ENCODE data around the gene CYP46A1. TPM values are rescaled to one million over a fixed set of nuclear protein-coding genes. Genes with fewer than 3 reads are reported as not detected.

Gene CYP46A1
- total RNA-seq, 3 donors from 2014 or later (not counting 1 experiment from before 2014, with no cell fraction given) = 0.09 to 0.45 (median 0.09) TPM

DNA sequence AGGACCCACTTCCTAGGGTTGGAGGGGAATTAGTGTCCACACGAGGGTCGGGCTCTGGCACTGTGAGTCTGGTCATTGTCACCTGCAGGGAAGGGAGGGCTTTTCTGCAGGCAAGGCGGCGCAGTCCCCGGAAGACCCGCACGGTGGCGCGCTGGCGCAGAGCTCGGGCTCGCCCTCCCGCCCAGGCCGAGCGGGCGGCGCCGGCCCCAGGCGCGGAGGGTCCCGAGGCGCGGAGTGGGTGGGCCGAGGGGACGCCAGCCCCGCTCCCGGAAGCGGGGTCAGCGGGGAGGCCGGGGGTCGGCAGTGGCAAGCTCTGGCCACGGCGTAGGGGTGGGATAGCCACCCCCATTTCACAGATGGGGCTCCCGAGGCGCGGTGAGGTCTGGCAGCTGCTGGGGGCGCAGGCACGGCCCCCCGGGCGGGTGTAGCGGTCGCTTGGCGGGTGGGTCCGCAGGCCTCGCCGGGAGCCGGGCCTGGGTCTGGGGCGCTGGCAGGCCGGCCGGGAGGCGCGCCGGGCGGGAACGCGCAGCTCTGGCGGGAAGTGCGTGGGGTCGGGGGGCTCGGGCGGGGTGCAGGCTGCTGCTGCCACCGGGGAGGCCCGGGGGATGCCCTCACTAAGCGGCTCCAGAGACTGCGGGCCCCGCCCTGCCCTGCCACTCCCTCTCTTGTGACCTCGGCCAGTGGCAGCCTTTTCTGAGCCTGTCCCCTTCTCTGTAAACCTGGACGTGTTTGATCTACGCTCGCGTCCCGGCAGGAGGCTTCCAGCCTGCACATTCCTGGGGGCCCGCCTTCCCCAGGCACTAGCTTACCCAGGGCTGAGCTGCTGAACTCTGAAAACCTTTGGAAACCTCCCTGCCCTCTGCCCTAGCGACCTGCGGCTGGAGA is 46.1 kb downstream of the CYP46A1 start:
- Histone ChIP-seq H3K36me3 (ENCODE audit: control insufficient read depth, insufficient read depth, low read length) (no peaks in the 10 kb centered on the region), H3K9me3 (ENCODE audit: control insufficient read depth, insufficient read depth, low read length) (no peaks in the 10 kb centered on the region), H3K4me3 (ENCODE audit: low read length) (no peak overlapping the region), H3K27me3 (ENCODE audit: control insufficient read depth, insufficient read depth, low read length) (peaks cover 10% of the 10 kb centered on the region), H3K27ac (ENCODE audit: low read length) (no peak overlapping the region), H3K4me1 (ENCODE audit: control insufficient read depth, insufficient read depth, low read length) (no peaks in the 10 kb centered on the region)
- TF ChIP-seq, protein P1, sequence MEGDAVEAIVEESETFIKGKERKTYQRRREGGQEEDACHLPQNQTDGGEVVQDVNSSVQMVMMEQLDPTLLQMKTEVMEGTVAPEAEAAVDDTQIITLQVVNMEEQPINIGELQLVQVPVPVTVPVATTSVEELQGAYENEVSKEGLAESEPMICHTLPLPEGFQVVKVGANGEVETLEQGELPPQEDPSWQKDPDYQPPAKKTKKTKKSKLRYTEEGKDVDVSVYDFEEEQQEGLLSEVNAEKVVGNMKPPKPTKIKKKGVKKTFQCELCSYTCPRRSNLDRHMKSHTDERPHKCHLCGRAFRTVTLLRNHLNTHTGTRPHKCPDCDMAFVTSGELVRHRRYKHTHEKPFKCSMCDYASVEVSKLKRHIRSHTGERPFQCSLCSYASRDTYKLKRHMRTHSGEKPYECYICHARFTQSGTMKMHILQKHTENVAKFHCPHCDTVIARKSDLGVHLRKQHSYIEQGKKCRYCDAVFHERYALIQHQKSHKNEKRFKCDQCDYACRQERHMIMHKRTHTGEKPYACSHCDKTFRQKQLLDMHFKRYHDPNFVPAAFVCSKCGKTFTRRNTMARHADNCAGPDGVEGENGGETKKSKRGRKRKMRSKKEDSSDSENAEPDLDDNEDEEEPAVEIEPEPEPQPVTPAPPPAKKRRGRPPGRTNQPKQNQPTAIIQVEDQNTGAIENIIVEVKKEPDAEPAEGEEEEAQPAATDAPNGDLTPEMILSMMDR (IDR thresholded peaks at IDR 0.05) = peak; percentile 74
- 8% methylated on average over 75 of the region's 75 CpGs for WGBS (ENCODE audit: insufficient coverage)
- Mint-ChIP-seq H3K4me1 (no peaks in the 10 kb centered on the region), H3K9me3 (no peaks in the 10 kb centered on the region), H3K36me3 (no peaks in the 10 kb centered on the region), H3K4me3 (peak overlapping the region; percentile 59), H3K27ac (no peak overlapping the region), H3K27me3 (ENCODE audit: low read depth in 2 of 2) (peaks cover 17 to 23% of the 10 kb centered on the region in 2 donors)
- intact Hi-C loops (cut with micrococcal nuclease) = loop anchor here (1.0 kb wide), 1 partner anchor 155 kb away; no protein-coding TSS in a partner anchor
- ATAC-seq = peak; percentile 69 to 92 (median 90)
- peak; percentile 64 to 74 for DNase-seq

DNA sequence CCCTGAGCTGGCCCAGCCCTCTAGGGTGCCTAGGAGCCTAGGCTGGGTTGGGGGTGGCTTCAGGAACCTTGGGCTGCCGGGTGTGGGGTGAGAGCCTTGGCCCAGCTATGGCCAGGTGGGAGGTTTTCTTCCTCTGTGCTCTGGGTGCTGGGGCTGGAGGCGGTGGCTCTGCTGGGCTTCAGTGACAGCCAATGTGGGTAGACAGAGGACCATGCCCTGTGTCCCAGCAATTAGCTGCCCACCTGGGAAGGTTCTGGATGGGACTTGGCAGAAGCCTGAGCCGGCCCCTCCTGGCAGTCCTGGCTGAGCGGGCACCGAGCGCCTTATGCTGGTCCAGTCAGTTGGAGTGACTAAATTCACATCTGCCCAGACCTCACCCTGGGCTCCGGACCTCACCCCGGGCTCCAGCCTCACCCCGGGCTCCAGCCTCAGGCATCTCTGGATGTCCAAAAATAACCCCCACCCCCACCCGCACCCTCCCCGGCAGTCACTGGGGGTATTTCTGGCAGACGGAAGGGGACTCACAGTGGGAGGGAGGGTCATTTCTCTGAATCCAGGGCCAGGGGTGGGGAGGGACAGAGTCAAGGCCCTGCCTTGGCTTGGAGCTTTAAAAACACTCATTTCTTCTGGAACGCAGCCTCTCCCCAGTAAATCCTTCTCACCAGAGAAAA is 46.9 kb downstream of the CYP46A1 start:
- H3K27me3 Mint-ChIP-seq (ENCODE audit: low read depth in 2 of 2) = peaks cover 19 to 23% of the 10 kb centered on the region in 2 donors
- no peaks in the 10 kb centered on the region for H3K4me1 Mint-ChIP-seq
- TF ChIP-seq, protein P1 (IDR thresholded peaks at IDR 0.05) = no peak
- H3K27ac Mint-ChIP-seq = no peak overlapping the region
- H3K9me3 ChIP-seq (ENCODE audit: control insufficient read depth, insufficient read depth, low read length) = no peaks in the 10 kb centered on the region
- no peaks in the 10 kb centered on the region for H3K9me3 Mint-ChIP-seq
- DNase-seq (no peak), ATAC-seq (no peak)
- H3K27me3 ChIP-seq (ENCODE audit: control insufficient read depth, insufficient read depth, low read length) = peaks cover 8% of the 10 kb centered on the region
- H3K36me3 ChIP-seq (ENCODE audit: control insufficient read depth, insufficient read depth, low read length) = no peaks in the 10 kb centered on the region
- H3K36me3 Mint-ChIP-seq = no peaks in the 10 kb centered on the region
- H3K4me3 Mint-ChIP-seq = peak overlapping the region; percentile 59
- WGBS (ENCODE audit: insufficient coverage) = 83% methylated on average over 11 of the region's 13 CpGs
- no peaks in the 10 kb centered on the region for H3K4me1 ChIP-seq (ENCODE audit: control insufficient read depth, insufficient read depth, low read length)
- no peak overlapping the region for H3K27ac ChIP-seq (ENCODE audit: low read length)
- H3K4me3 ChIP-seq (ENCODE audit: low read length) = no peak overlapping the region
- intact Hi-C loops (cut with micrococcal nuclease) = loop anchor here (1.0 kb wide), 1 partner anchor 154 kb away; no protein-coding TSS in a partner anchor

DNA sequence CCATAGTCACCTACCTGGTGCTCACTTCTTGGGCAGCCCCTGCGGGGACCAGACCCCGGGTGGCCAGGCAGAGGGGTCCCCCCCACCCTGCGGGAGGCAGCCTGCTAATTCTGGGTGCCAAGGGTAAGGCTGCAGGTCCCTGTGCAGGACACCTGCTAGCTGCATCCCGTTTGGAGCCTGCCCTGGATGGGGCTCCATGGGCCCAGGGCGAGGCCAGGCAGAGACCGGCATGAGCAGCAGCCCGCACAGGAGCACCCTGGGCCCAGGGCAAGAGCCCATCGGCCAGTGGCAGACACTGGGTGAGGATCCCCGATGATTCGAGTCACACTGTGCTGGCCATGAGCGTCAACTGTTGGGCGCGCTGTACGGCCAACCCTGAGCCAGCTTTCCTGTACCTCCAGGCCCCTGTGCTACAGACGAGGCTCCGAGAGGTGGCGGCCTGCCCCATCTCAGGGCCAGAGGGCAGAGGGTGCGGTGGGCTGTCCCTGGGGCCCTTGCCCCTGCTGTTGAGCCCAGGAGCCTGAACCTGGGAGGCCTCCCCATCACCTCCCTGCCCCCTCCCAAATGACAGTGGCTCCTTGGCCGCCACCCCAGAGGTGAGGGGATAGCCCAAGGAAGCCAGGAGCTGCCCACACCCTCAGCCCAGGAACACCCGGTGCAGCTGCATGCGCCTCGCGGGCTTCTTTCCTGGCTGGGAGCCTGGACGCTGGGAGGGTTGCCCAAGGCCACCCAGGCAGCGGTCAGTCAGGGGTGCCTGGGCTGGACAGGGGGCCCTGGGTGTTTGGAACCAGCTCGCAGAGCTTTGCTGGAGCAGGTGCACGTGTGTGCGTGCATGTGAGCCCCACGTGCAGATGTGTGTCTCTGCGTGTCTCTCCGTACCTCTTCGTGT is 47.7 kb downstream of the CYP46A1 start:
- Histone ChIP-seq H3K27me3 (ENCODE audit: control insufficient read depth, insufficient read depth, low read length) (peaks cover 8% of the 10 kb centered on the region), H3K4me1 (ENCODE audit: control insufficient read depth, insufficient read depth, low read length) (no peaks in the 10 kb centered on the region), H3K4me3 (ENCODE audit: low read length) (no peak overlapping the region), H3K9me3 (ENCODE audit: control insufficient read depth, insufficient read depth, low read length) (no peaks in the 10 kb centered on the region), H3K27ac (ENCODE audit: low read length) (no peak overlapping the region), H3K36me3 (ENCODE audit: control insufficient read depth, insufficient read depth, low read length) (no peaks in the 10 kb centered on the region)
- Mint-ChIP-seq H3K4me3 (no peak overlapping the region), H3K4me1 (no peaks in the 10 kb centered on the region), H3K27me3 (ENCODE audit: low read depth in 2 of 2) (peaks cover 23 to 25% of the 10 kb centered on the region in 2 donors), H3K9me3 (no peaks in the 10 kb centered on the region), H3K36me3 (no peaks in the 10 kb centered on the region), H3K27ac (no peak overlapping the region)
- intact Hi-C loops (cut with micrococcal nuclease) = no loop called here
- DNase-seq (no peak), ATAC-seq (no peak)
- 90% methylated on average over 32 of the region's 32 CpGs for WGBS (ENCODE audit: insufficient coverage)
- TF ChIP-seq, protein P1 (IDR thresholded peaks at IDR 0.05) = no peak
